HCT116 (cell line): ENCODE results near the gene TEK. TPM values are rescaled to one million over a fixed set of nuclear protein-coding genes. Genes with fewer than 3 reads are reported as not detected.

ENCODE experiments used
- ATAC-seq: fragments of 200-7000 bp; cut with Tn5 transposase; 2 replicates; pipeline ENCODE4 v1.9.1; 2020; ENCODE audit warnings: mild to moderate bottlenecking, moderate library complexity
- BruUV-seq: library from RNA; stranded (reverse); fragments of 400-500 nt; replicated peaks from 2 replicates; lab custom pipeline; 2021; lab: Mats Ljungman, UMichigan
- CTCF ChIA-PET: fragments of 300-600 bp; sonication (Branson Sonifier 250); formaldehyde crosslinking; loops from one replicate; lab custom pipeline; 2021; ENCODE audit warnings: antibody characterized with exemption; lab: Charles Lee
- POLR2A ChIA-PET: fragments of 300-600, 350-600 bp; sonication (Branson Sonifier 250); formaldehyde crosslinking; loops from one replicate; lab custom pipeline; 2021; ENCODE audit warnings: antibody characterized with exemption; lab: Charles Lee
- RAD21 ChIA-PET, 2 experiments: fragments of 300-600 bp; sonication (Branson Sonifier 250); formaldehyde crosslinking; loops; one replicate each; lab custom pipeline; 2023; ENCODE audit warnings: low total read pairs in 2 of 2; ENCODE audit not compliant: uncharacterized antibody in 2 of 2, unreplicated experiment in 2 of 2, low non-redundant PET in 1 of 2; lab: Charles Lee
- DNase-seq: peaks from one replicate; pipeline ENCODE4 v3.0.0-alpha.2; 2010; ENCODE audit warnings: low read depth, low spot score
- H2AFZ ChIP-seq: fragments of 200-600 bp; shearing (Covaris generic), sonication (generic); 2 replicates; pipeline ENCODE4 v1.6.1; 2017; ENCODE audit warnings: low read depth, mixed run types, mixed read lengths, antibody characterized with exemption, low read length; ENCODE audit not compliant: poor library complexity, severe bottlenecking
- H3K27ac ChIP-seq: 2 replicates; pipeline ENCODE4 v1.5.1; 2012; ENCODE audit warnings: low read depth, low read length
- H3K27me3 ChIP-seq: fragments of 200-600 bp; sonication (generic); 2 replicates; pipeline ENCODE4 v1.6.1; 2016; ENCODE audit warnings: mixed run types, low read length, mixed read lengths; ENCODE audit not compliant: insufficient read depth
- H3K36me3 ChIP-seq, 2 experiments: fragments of 200-500 bp in 1 of 2; fragments of 200-600 bp in 1 of 2; sonication (Bioruptor generic) in 1 of 2; sonication (generic) in 1 of 2; 2 replicates each; pipeline versions ENCODE4 v1.5.1 to v1.6.1; 2014 to 2016; ENCODE audit warnings: low read length in 2 of 2, inconsistent platforms in 1 of 2, mixed read lengths in 1 of 2, mixed run types in 1 of 2; ENCODE audit not compliant: insufficient read depth in 2 of 2, control insufficient read depth in 1 of 2
- H3K4me1 ChIP-seq, 2 experiments: fragments of 200-600 bp in 1 of 2; sonication (generic) in 1 of 2; 2 replicates each; pipeline versions ENCODE4 v1.5.1 to v1.6.1; 2012 to 2017; ENCODE audit warnings: low read length in 2 of 2, inconsistent platforms in 1 of 2, mild to moderate bottlenecking in 1 of 2, mixed read lengths in 1 of 2, mixed run types in 1 of 2, moderate library complexity in 1 of 2; ENCODE audit not compliant: insufficient read depth in 2 of 2, control insufficient read depth in 1 of 2
- H3K4me2 ChIP-seq: fragments of 200-600 bp; sonication (generic); 2 replicates; pipeline ENCODE4 v1.6.1; 2017; ENCODE audit warnings: mixed run types, low read length, mixed read lengths
- H3K4me3 ChIP-seq, 2 experiments: fragments of 200-600 bp in 1 of 2; sonication (generic) in 1 of 2; replicated peaks in 1 of 2; 2 replicates each; pipeline ENCODE4 v1.5.1; 2011 to 2016; ENCODE audit warnings: low read length in 2 of 2, control low read depth in 1 of 2, low read depth in 1 of 2, mild to moderate bottlenecking in 1 of 2, mixed read lengths in 1 of 2, mixed run types in 1 of 2
- H3K79me2 ChIP-seq: fragments of 200-600 bp; sonication (generic); 2 replicates; pipeline ENCODE4 v1.6.1; 2017; ENCODE audit warnings: mild to moderate bottlenecking, mixed run types, low read length, moderate library complexity, mixed read lengths; ENCODE audit not compliant: insufficient read depth
- H3K9ac ChIP-seq: fragments of 200-600 bp; sonication (generic); 2 replicates; pipeline ENCODE4 v1.6.1; 2016; ENCODE audit warnings: low read length, mixed read lengths
- H3K9me2 ChIP-seq: fragments of 200-600 bp; sonication (generic), shearing (Covaris generic); 2 replicates; pipeline ENCODE4 v1.6.1; 2017; ENCODE audit warnings: mixed run types, mild to moderate bottlenecking, moderate library complexity; ENCODE audit not compliant: insufficient read depth
- H3K9me3 ChIP-seq, 2 experiments: fragments of 200-500 bp in 1 of 2; fragments of 200-600 bp in 1 of 2; sonication (Bioruptor generic) in 1 of 2; sonication (generic) in 1 of 2; 2 replicates each; pipeline ENCODE4 v1.6.1; 2014 to 2017; ENCODE audit warnings: low read length in 2 of 2, mixed read lengths in 2 of 2, inconsistent platforms in 1 of 2, low read depth in 1 of 2, mild to moderate bottlenecking in 1 of 2, mixed run types in 1 of 2, moderate library complexity in 1 of 2; ENCODE audit not compliant: control insufficient read depth in 1 of 2, insufficient read depth in 1 of 2
- H4K20me1 ChIP-seq: fragments of 200-600 bp; sonication (generic), shearing (Covaris generic); 2 replicates; pipeline ENCODE4 v1.6.1; 2017; ENCODE audit warnings: mixed run types, mild to moderate bottlenecking, moderate library complexity; ENCODE audit not compliant: insufficient read depth
- CEBPB ChIP-seq: IDR thresholded peaks from 2 replicates; pipeline ENCODE4 v1.6.1; 2012; ENCODE audit warnings: low read depth
- ELF1 ChIP-seq: IDR thresholded peaks from 2 replicates; pipeline ENCODE4 v1.6.1; 2012; ENCODE audit warnings: low read depth, borderline replicate concordance
- EZH2 ChIP-seq: fragments of 200-600 bp; sonication (generic); IDR thresholded peaks from 2 replicates; pipeline ENCODE4 v1.6.1; 2017; ENCODE audit warnings: antibody characterized with exemption, mixed run types
- EZH2phosphoT487 ChIP-seq: fragments of 200-600 bp; IDR thresholded peaks from 2 replicates; pipeline ENCODE4 v1.6.1; 2018; ENCODE audit warnings: antibody characterized with exemption, borderline replicate concordance
- FOSL1 ChIP-seq: IDR thresholded peaks from 2 replicates; pipeline ENCODE4 v1.6.1; 2012; ENCODE audit warnings: low read depth
- JUND ChIP-seq: IDR thresholded peaks from 2 replicates; pipeline ENCODE4 v1.6.1; 2012
- MAX ChIP-seq: IDR thresholded peaks from 2 replicates; pipeline ENCODE4 v1.6.1; 2012
- POLR2AphosphoS5 ChIP-seq: IDR thresholded peaks from 2 replicates; pipeline ENCODE4 v1.6.1; 2011; ENCODE audit warnings: mild to moderate bottlenecking, low read depth, low read length, moderate library complexity
- RAD21 ChIP-seq: IDR thresholded peaks from 2 replicates; pipeline ENCODE4 v1.6.1; 2012; ENCODE audit warnings: low read depth, mild to moderate bottlenecking
- REST ChIP-seq: IDR thresholded peaks from 2 replicates; pipeline ENCODE4 v1.6.1; 2012; ENCODE audit warnings: low read depth
- SIN3A ChIP-seq: IDR thresholded peaks from 2 replicates; pipeline ENCODE4 v1.6.1; 2012; ENCODE audit warnings: low read depth
- SP1 ChIP-seq: IDR thresholded peaks from 2 replicates; pipeline ENCODE4 v1.6.1; 2012; ENCODE audit warnings: low read depth
- SRF ChIP-seq: IDR thresholded peaks from 2 replicates; pipeline ENCODE4 v1.6.1; 2012; ENCODE audit warnings: low read depth
- YY1 ChIP-seq: IDR thresholded peaks from 2 replicates; pipeline ENCODE4 v1.6.1; 2011; ENCODE audit warnings: low read length, low read depth, moderate library complexity, mild to moderate bottlenecking; ENCODE audit not compliant: insufficient replicate concordance; ENCODE audit errors: extremely low read depth
- ZFX ChIP-seq: fragments of 450-650 bp; IDR thresholded peaks from 2 replicates; pipeline ENCODE4 v1.6.1; 2017
- intact Hi-C: fragments of 100-400 bp; cut with micrococcal nuclease; formaldehyde crosslinking; loops from 2 replicates; pipeline ENCODE4 v1.10.0; 2022
- total RNA-seq: library from RNA; stranded (reverse); gene quantifications from one replicate; pipeline ENCODE4 v1.2.1, GENCODE V29; 2021; ENCODE audit not compliant: unreplicated experiment
- TF ChIP-seq, protein P1 (sequence below), 3 experiments: fragments of 200-600 bp in 1 of 3; sonication (generic) in 1 of 3; IDR thresholded peaks in 2 of 3; conservative IDR thresholded peaks in 1 of 3; 2 replicates each; pipeline ENCODE4 v1.5.1; 2012 to 2017; ENCODE audit warnings: low read depth in 2 of 3, low read length in 2 of 3, antibody characterized with exemption in 1 of 3, borderline replicate concordance in 1 of 3, control low read depth in 1 of 3, mild to moderate bottlenecking in 1 of 3, mixed read lengths in 1 of 3, mixed run types in 1 of 3, moderate library complexity in 1 of 3; ENCODE audit not compliant: insufficient read depth in 1 of 3
- TF ChIP-seq, protein P2 (sequence below): IDR thresholded peaks from 2 replicates; pipeline ENCODE4 v1.6.1; 2012
- TF ChIP-seq, protein P3 (sequence below): IDR thresholded peaks from 2 replicates; pipeline ENCODE4 v1.6.1; 2011; ENCODE audit warnings: mild to moderate bottlenecking, low read length, moderate library complexity; ENCODE audit not compliant: insufficient replicate concordance; ENCODE audit errors: extremely low read depth

Gene TEK
- total RNA-seq, 1 experiment from 2014 or later, result 0.15 TPM

- Histone ChIP-seq H3K27me3 (no peaks in the 10 kb centered on the region), H3K4me1 (no peaks in the 10 kb centered on the region), H2AFZ (no peak overlapping the region), H4K20me1 (no peaks in the 10 kb centered on the region), H3K4me3 (no peak overlapping the region), H3K9me3 (no peaks in the 10 kb centered on the region), H3K79me2 (no peaks in the 10 kb centered on the region), H3K4me2 (no peak overlapping the region), H3K9ac (no peak overlapping the region), H3K36me3 (no peaks in the 10 kb centered on the region; a peak in 1 of 4 replicates), H3K9me2 (no peaks in the 10 kb centered on the region), H3K27ac (no peak overlapping the region)
- BruUV-seq, result no TSS peak
- DNase-seq, result no peak
- RAD21 ChIA-PET, result no interaction called here
- intact Hi-C loops, result no loop called here
- CTCF ChIA-PET, result no interaction called here
- ATAC-seq, result no peak
- no peak for TF ChIP-seq MAX
- no peak for TF ChIP-seq ELF1
- no peak for TF ChIP-seq YY1
- no peak for TF ChIP-seq SIN3A
- TF ChIP-seq JUND, result no peak
- TF ChIP-seq REST, result no peak
- TF ChIP-seq FOSL1, result no peak
- no peak for TF ChIP-seq SP1
- no peak for TF ChIP-seq ZFX
- TF ChIP-seq, protein P1, sequence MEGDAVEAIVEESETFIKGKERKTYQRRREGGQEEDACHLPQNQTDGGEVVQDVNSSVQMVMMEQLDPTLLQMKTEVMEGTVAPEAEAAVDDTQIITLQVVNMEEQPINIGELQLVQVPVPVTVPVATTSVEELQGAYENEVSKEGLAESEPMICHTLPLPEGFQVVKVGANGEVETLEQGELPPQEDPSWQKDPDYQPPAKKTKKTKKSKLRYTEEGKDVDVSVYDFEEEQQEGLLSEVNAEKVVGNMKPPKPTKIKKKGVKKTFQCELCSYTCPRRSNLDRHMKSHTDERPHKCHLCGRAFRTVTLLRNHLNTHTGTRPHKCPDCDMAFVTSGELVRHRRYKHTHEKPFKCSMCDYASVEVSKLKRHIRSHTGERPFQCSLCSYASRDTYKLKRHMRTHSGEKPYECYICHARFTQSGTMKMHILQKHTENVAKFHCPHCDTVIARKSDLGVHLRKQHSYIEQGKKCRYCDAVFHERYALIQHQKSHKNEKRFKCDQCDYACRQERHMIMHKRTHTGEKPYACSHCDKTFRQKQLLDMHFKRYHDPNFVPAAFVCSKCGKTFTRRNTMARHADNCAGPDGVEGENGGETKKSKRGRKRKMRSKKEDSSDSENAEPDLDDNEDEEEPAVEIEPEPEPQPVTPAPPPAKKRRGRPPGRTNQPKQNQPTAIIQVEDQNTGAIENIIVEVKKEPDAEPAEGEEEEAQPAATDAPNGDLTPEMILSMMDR (IDR thresholded peaks at IDR 0.05 in 2 of 3, conservative IDR thresholded peaks at IDR 0.05 in 1 of 3; ENCODE audit: borderline replicate concordance in 1 of 3, insufficient read depth in 1 of 3, low read depth in 2 of 3, low read length in 2 of 3), result no peak
- TF ChIP-seq, protein P2, sequence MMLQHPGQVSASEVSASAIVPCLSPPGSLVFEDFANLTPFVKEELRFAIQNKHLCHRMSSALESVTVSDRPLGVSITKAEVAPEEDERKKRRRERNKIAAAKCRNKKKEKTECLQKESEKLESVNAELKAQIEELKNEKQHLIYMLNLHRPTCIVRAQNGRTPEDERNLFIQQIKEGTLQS, result no peak
- TF ChIP-seq CEBPB, result no peak
- TF ChIP-seq SRF, result no peak
- no peak for TF ChIP-seq EZH2
- TF ChIP-seq, protein P3, sequence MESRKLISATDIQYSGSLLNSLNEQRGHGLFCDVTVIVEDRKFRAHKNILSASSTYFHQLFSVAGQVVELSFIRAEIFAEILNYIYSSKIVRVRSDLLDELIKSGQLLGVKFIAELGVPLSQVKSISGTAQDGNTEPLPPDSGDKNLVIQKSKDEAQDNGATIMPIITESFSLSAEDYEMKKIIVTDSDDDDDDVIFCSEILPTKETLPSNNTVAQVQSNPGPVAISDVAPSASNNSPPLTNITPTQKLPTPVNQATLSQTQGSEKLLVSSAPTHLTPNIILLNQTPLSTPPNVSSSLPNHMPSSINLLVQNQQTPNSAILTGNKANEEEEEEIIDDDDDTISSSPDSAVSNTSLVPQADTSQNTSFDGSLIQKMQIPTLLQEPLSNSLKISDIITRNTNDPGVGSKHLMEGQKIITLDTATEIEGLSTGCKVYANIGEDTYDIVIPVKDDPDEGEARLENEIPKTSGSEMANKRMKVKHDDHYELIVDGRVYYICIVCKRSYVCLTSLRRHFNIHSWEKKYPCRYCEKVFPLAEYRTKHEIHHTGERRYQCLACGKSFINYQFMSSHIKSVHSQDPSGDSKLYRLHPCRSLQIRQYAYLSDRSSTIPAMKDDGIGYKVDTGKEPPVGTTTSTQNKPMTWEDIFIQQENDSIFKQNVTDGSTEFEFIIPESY, result no peak
- TF ChIP-seq POLR2AphosphoS5, result no peak
- no peak for TF ChIP-seq RAD21
- no peak for TF ChIP-seq EZH2phosphoT487
- POLR2A ChIA-PET, result no interaction called here
Observed at GRCh38 chr9:27059907-27060306, 49.1 kb upstream of the TEK start.
